ENCODE results near the gene ZCCHC14. TPM values are rescaled to one million over a fixed set of nuclear protein-coding genes. Genes with fewer than 3 reads are reported as not detected.
A peak's percentile ranks its signal among the peaks of the same experiment; 100 is the strongest.
"Not testable (repeated sequence)": the region's sequence is repeated elsewhere in the genome, so short reads cannot be mapped to it uniquely, and the experiment has no call there.

Gene ZCCHC14
- total RNA-seq, 1 experiment from 2014 or later, result 28.2 TPM

- H3K27ac Mint-ChIP-seq (ENCODE audit: low read depth, unreplicated experiment), result peak overlapping the region; percentile 25
- BruUV-seq (replicated peaks), result no TSS peak
- CTCF ChIA-PET, result interaction anchor here (0.9 to 1.7 kb wide), 4 partner anchors 21 to 149 kb away, joined by 3 to 12 read pairs (median 4); no protein-coding TSS in a partner anchor
- peak; percentile 73 for DNase-seq (ENCODE audit: unreplicated experiment)
- no peaks in the 10 kb centered on the region for H3K36me3 Mint-ChIP-seq (ENCODE audit: insufficient read depth, unreplicated experiment)
- TF ChIP-seq, protein P1, sequence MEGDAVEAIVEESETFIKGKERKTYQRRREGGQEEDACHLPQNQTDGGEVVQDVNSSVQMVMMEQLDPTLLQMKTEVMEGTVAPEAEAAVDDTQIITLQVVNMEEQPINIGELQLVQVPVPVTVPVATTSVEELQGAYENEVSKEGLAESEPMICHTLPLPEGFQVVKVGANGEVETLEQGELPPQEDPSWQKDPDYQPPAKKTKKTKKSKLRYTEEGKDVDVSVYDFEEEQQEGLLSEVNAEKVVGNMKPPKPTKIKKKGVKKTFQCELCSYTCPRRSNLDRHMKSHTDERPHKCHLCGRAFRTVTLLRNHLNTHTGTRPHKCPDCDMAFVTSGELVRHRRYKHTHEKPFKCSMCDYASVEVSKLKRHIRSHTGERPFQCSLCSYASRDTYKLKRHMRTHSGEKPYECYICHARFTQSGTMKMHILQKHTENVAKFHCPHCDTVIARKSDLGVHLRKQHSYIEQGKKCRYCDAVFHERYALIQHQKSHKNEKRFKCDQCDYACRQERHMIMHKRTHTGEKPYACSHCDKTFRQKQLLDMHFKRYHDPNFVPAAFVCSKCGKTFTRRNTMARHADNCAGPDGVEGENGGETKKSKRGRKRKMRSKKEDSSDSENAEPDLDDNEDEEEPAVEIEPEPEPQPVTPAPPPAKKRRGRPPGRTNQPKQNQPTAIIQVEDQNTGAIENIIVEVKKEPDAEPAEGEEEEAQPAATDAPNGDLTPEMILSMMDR (IDR thresholded peaks at IDR 0.05; ENCODE audit: unreplicated experiment), result no peak
- no peaks in the 10 kb centered on the region for H3K9me3 Mint-ChIP-seq (ENCODE audit: unreplicated experiment)
- H3K27me3 Mint-ChIP-seq (ENCODE audit: insufficient read depth, unreplicated experiment), result no peaks in the 10 kb centered on the region
- H3K4me3 Mint-ChIP-seq (ENCODE audit: unreplicated experiment), result peak overlapping the region; percentile 74
- intact Hi-C loops (cut with micrococcal nuclease), result no loop called here
- POLR2A ChIA-PET, result interaction anchor here (0.7 to 9.6 kb wide), 14 partner anchors 10 to 370 kb away, joined by 3 to 144 read pairs (median 4); partner anchors contain the start of gene FBXO31
- H3K4me1 Mint-ChIP-seq (ENCODE audit: insufficient read depth, unreplicated experiment), result peaks cover 65% of the 10 kb centered on the region
Measured at GRCh38 chr16:87487361-87487924, 5.4 kb downstream of the ZCCHC14 start.

DNA sequence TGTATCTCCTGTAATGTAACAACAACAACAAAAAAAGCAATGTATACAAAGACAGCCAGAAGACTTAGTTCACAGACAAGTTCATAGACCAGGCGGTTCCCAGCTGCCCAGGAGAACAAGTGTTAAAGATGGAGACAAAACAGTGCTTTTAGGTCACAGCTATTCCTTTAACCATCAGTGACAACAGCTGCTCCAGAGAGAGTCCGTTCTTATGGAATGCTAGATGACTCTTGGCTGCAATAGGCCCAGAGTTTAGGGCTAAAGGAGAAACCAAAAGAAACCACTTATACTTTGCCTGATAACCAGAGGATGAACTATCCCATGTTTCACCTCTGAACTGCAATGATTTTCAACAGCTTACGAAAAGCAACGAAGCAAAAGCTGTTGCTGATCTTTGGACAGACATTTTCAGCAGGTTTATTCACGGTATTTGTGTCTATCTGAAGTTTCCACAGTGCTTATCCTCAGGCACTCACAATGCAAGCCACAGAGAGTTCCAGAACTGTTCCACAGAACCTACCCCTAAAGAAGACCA is 6.0 kb downstream of the ZCCHC14 start:
- H3K27ac Mint-ChIP-seq (ENCODE audit: low read depth, unreplicated experiment), result peak overlapping the region; percentile 25
- BruUV-seq (replicated peaks), result no TSS peak
- no peak for DNase-seq (ENCODE audit: unreplicated experiment)
- ChIA-PET POLR2A (interaction anchor here (0.7 to 9.6 kb wide), 13 partner anchors 9 to 294 kb away, joined by 3 to 144 read pairs (median 4); no protein-coding TSS in a partner anchor), CTCF (interaction anchor here (0.9 to 1.7 kb wide), 4 partner anchors 21 to 149 kb away, joined by 3 to 12 read pairs (median 4); no protein-coding TSS in a partner anchor)
- H3K4me3 Mint-ChIP-seq (ENCODE audit: unreplicated experiment), result peak overlapping the region; percentile 74
- peaks cover 71% of the 10 kb centered on the region for H3K4me1 Mint-ChIP-seq (ENCODE audit: insufficient read depth, unreplicated experiment)
- intact Hi-C loops (cut with micrococcal nuclease), result no loop called here
- H3K36me3 Mint-ChIP-seq (ENCODE audit: insufficient read depth, unreplicated experiment), result no peaks in the 10 kb centered on the region
- H3K9me3 Mint-ChIP-seq (ENCODE audit: unreplicated experiment), result no peaks in the 10 kb centered on the region
- TF ChIP-seq, protein P1 (IDR thresholded peaks at IDR 0.05; ENCODE audit: unreplicated experiment), result no peak
- no peaks in the 10 kb centered on the region for H3K27me3 Mint-ChIP-seq (ENCODE audit: insufficient read depth, unreplicated experiment)

DNA sequence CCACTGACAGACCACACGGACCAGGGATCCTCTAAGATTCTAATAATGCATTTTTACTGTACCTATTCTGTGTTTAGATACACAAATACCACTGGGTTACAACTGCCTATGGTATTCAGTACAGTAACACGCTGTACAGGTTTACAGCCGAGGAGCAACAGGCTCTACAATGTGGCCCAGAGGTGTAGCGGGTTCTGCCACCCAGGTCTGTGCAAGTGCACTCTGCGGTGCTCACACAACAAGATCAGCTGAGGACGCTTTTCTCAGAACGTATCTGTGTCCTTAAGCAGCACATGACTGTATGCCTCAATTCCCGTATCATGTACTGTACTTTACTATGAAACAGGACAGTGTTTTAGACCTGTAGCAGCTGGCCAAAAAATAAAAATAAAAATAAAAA is 6.5 kb downstream of the ZCCHC14 start:
- Mint-ChIP-seq H3K36me3 (ENCODE audit: insufficient read depth, unreplicated experiment) (no peaks in the 10 kb centered on the region), H3K27me3 (ENCODE audit: insufficient read depth, unreplicated experiment) (no peaks in the 10 kb centered on the region), H3K4me1 (ENCODE audit: insufficient read depth, unreplicated experiment) (peaks cover 70% of the 10 kb centered on the region), H3K27ac (ENCODE audit: low read depth, unreplicated experiment) (no peak overlapping the region), H3K4me3 (ENCODE audit: unreplicated experiment) (no peak overlapping the region), H3K9me3 (ENCODE audit: unreplicated experiment) (no peaks in the 10 kb centered on the region)
- DNase-seq (ENCODE audit: unreplicated experiment), result no peak
- intact Hi-C loops (cut with micrococcal nuclease), result no loop called here
- TF ChIP-seq, protein P1 (IDR thresholded peaks at IDR 0.05; ENCODE audit: unreplicated experiment), result no peak
- no TSS peak for BruUV-seq (replicated peaks)
- ChIA-PET POLR2A (interaction anchor here (0.9 to 9.6 kb wide), 10 partner anchors 12 to 294 kb away, joined by 3 to 144 read pairs (median 4); no protein-coding TSS in a partner anchor), CTCF (interaction anchor here (1.3 to 1.7 kb wide), 4 partner anchors 22 to 150 kb away, joined by 3 to 12 read pairs (median 4); no protein-coding TSS in a partner anchor)

DNA sequence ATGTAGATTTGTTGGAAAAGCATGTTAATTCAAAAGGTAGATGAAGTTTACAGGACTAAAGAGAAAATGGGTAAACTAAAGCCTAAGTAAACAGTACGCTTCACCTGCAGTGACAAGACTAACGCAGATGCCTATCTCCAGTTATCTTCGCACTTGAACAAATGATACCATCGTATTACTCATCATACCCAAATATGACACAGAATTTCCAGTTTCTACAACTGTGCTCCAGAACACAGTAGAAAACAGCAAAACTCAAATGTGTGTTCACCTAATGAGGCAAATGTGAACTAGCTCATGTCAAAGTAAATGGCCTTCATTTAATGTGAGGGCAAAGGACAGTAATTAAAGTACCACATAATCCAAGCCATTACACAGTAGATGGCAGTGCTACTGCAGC is 7.0 kb downstream of the ZCCHC14 start:
- BruUV-seq (replicated peaks); intact Hi-C loops (cut with micrococcal nuclease); H3K9me3 Mint-ChIP-seq (ENCODE audit: unreplicated experiment); DNase-seq (ENCODE audit: unreplicated experiment); H3K36me3 Mint-ChIP-seq (ENCODE audit: insufficient read depth, unreplicated experiment); H3K27me3 Mint-ChIP-seq (ENCODE audit: insufficient read depth, unreplicated experiment); H3K27ac Mint-ChIP-seq (ENCODE audit: low read depth, unreplicated experiment); H3K4me3 Mint-ChIP-seq (ENCODE audit: unreplicated experiment): not testable (repeated sequence)
- ChIA-PET POLR2A (interaction anchor here (0.7 to 9.6 kb wide), 6 partner anchors 15 to 150 kb away, joined by 3 to 144 read pairs (median 5); partner anchors contain the start of gene MAP1LC3B), CTCF (interaction anchor here (0.7 to 1.7 kb wide), 2 partner anchors 24 to 150 kb away, joined by 3 read pairs; no protein-coding TSS in a partner anchor)
- peaks cover 67% of the 10 kb centered on the region for H3K4me1 Mint-ChIP-seq (ENCODE audit: insufficient read depth, unreplicated experiment)
